ENCODE results near the gene KDM1B.

The KDM1B gene

GRCh38 chr6:18262702-18263417 lies 107.6 kb downstream of the KDM1B start:
- no peak for TF ChIP-seq CTCF (IDR thresholded peaks at IDR 0.05)
- Histone ChIP-seq H3K27ac (peak overlapping the region in 1 of 2 donors; percentile 33), H3K4me3 (peak overlapping the region; percentile 98)
- DNase-seq (ENCODE audit: low spot score), result no peak

- DNase-seq (ENCODE audit: low spot score), result peak; percentile 79
- Histone ChIP-seq H3K27ac (peak overlapping the region; percentile 97), H3K4me3 (peak overlapping the region; percentile 98)
- no peak for TF ChIP-seq CTCF (IDR thresholded peaks at IDR 0.05)
Measured at GRCh38 chr6:18263418-18264218, 108.4 kb downstream of the KDM1B start.

- peak within 1 kb of the TSS; percentile 97 for H3K27ac ChIP-seq
- H3K4me3 ChIP-seq, result peak within 1 kb of the TSS; percentile 98
- TF ChIP-seq CTCF (IDR thresholded peaks at IDR 0.05), result peak; percentile 40
- peak; percentile 90 for DNase-seq (ENCODE audit: low spot score)
Measured at GRCh38 chr6:18264219-18264922, 109.1 kb downstream of the KDM1B start, which contains the start of gene DEK. Gene DEK (minus strand): TSS chr6:18264530. CDS start chr6:18263987, 543 bp downstream.

- Histone ChIP-seq H3K4me3 (peak overlapping the region; percentile 98), H3K27ac (peak overlapping the region; percentile 97)
- DNase-seq (ENCODE audit: low spot score), result no peak
- no peak for TF ChIP-seq CTCF (IDR thresholded peaks at IDR 0.05)
Measured at GRCh38 chr6:18264923-18265377, 109.7 kb downstream of the KDM1B start.

DNA sequence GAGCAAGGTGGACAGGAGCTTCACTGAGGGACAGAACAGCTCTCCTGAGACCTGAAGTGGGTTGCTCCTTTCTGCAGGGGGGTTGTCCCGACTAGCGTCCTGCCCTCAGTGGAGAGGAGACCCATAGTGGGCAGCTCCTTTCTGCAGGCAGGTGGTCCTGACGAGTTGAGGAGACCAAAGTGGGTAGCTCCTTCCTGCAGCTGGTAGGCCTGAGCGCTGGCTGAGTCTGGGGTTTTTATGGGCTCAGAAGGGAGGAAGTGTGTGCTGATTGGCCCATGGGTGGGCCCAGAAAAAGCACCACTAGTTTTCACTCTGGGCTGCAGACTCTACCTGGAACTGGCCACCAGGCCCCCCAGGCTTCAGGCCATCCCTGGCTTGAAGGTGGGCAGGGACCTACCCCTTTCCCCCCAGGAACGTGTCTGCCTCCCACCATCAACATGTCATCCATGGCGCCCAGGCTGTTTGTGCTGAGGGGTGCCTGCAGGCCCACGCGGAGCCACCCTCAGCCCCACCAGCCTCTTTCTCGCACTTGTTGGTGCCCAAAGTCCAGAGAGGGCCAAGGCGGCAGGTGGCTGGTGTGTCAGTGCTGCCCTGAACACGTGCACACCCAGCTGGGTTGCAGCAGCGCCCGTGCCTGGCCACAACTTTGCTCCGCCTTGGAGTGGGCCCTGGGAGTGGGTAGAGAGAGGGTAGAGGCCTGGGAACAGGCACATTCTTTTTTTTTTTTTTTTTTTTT lies 110.7 kb downstream of the KDM1B start:
- DNase-seq (ENCODE audit: low spot score), result no peak
- TF ChIP-seq CTCF (IDR thresholded peaks at IDR 0.05), result no peak
- no peak overlapping the region for H3K4me3 ChIP-seq
- no peak overlapping the region for H3K27ac ChIP-seq

DNA sequence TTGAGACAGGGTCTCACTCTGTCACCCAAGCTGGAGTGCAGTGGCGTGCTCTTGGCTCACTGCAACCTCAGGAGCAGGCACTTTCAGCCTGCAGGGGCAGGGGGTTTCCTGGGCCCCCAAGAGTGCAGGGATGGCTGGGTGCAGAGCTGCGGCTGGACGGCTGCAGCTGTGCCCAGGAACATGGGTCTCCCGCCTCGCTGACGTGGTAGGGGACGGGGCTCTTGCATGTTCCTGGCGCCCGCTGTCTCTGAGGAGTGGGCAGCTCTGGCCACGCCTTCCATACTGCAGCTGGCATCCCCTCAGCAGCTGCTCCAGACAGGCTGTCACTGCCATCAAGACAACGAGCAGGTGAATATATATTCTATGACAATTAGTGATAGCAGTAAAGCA lies 111.3 kb downstream of the KDM1B start:
- no peak overlapping the region for H3K4me3 ChIP-seq
- no peak for DNase-seq (ENCODE audit: low spot score)

More for the DNA sequence above, 111.3 kb downstream of the KDM1B start:
- H3K27ac ChIP-seq, result no peak overlapping the region
- TF ChIP-seq CTCF (IDR thresholded peaks at IDR 0.05), result no peak
